Upper lobe of left lung (tissue), 6 donors: Measurements from ENCODE around the gene SKOR1. TPM values are rescaled to one million over a fixed set of nuclear protein-coding genes. Genes with fewer than 3 reads are reported as not detected.

Experiments
- ATAC-seq, 2 donors: fragments of 200-7000 bp; cut with Tn5 transposase; one replicate each; pipeline ENCODE4 v1.9.1; 2022; ENCODE audit warnings: mild to moderate bottlenecking in 2 of 2, moderate library complexity in 2 of 2; ENCODE audit not compliant: low FRiP score in 2 of 2
- DNase-seq, 2 donors: peaks; one replicate each; pipeline ENCODE4 v3.0.0-alpha.2; 2019 to 2020
- H3K27ac ChIP-seq, 4 donors: fragments of 200-600 bp; sonication (generic); one replicate each; pipeline ENCODE4 v1.5.1; 2016 to 2019
- H3K27me3 ChIP-seq, 4 donors: fragments of 200-600 bp; sonication (generic); one replicate each; pipeline ENCODE4 v1.5.1; 2017 to 2019
- H3K36me3 ChIP-seq, 4 donors: fragments of 200-600 bp; sonication (generic); one replicate each; pipeline ENCODE4 v1.5.1; 2016 to 2019
- H3K4me1 ChIP-seq, 4 donors: fragments of 200-600 bp; sonication (generic); one replicate each; pipeline ENCODE4 v1.5.1; 2018 to 2019
- H3K4me3 ChIP-seq, 4 donors: fragments of 200-600 bp; sonication (generic); one replicate each; pipeline ENCODE4 v1.5.1; 2017 to 2019; ENCODE audit warnings: mild to moderate bottlenecking in 2 of 4, moderate library complexity in 1 of 4
- H3K9me3 ChIP-seq, 4 donors: fragments of 200-600 bp; sonication (generic); one replicate each; pipeline ENCODE4 v1.5.1; 2018 to 2019
- CTCF ChIP-seq, 6 experiments: fragments of 450-650 bp in 4 of 6; fragments of 200-600 bp in 2 of 6; sonication (generic) in 2 of 6; IDR thresholded peaks; one replicate each; pipeline ENCODE4 v1.5.1; 2016 to 2019; ENCODE audit warnings: antibody characterized with exemption in 6 of 6
- EP300 ChIP-seq, 4 donors: sonication (generic); formaldehyde crosslinking; IDR thresholded peaks; one replicate each; pipeline ENCODE4 v1.5.1; 2017; ENCODE audit warnings: antibody characterized with exemption in 4 of 4, control low read depth in 2 of 4
- POLR2A ChIP-seq, 4 donors: fragments of 450-650 bp; IDR thresholded peaks; one replicate each; pipeline ENCODE4 v1.5.1; 2016 to 2017; ENCODE audit warnings: antibody characterized with exemption in 4 of 4, mild to moderate bottlenecking in 2 of 4
- POLR2AphosphoS5 ChIP-seq, 2 donors: sonication (generic); formaldehyde crosslinking; IDR thresholded peaks; one replicate each; pipeline ENCODE4 v1.5.1; 2017; ENCODE audit warnings: antibody characterized with exemption in 2 of 2
- WGBS, 2 donors: methylation state at CpG; one replicate each; pipeline ENCODE4 v1.1.5; 2017 to 2018; 5-methylcytosine and 5-hydroxymethylcytosine counted together
- total RNA-seq, 6 donors: library from RNA; depleted of rRNA in 4 of 6; stranded (reverse); fragments of >200 nt in 4 of 6; gene quantifications; one replicate each; pipeline versions ENCODE4 v1.1.0 to v1.2.1, GENCODE V29; 2016 to 2021
- donor health status: DM: no; HTN: no; CAD: no; lungs with moderate emphysema.
- donor health status: DM: no; HTN: yes; CAD: no; lungs with severe emphysema.

Gene SKOR1
- total RNA-seq, 6 donors from 2014 or later: 0.44 to 4.2 (median 0.63) TPM

GRCh38 chr15:67849538-67849937 is 24.2 kb downstream of the SKOR1 start:
- H3K9me3 ChIP-seq: no peaks in the 10 kb centered on the region
- H3K27me3 ChIP-seq: no peaks in the 10 kb centered on the region
- WGBS, 2 donors: 100% methylated on average over 1 of the region's 1 CpG
- H3K36me3 ChIP-seq: no peaks in the 10 kb centered on the region
- no peak overlapping the region for H3K27ac ChIP-seq
- DNase-seq (no peak), ATAC-seq (no peak)
- peaks cover 0 to 8% (median 0%) of the 10 kb centered on the region in 4 donors for H3K4me1 ChIP-seq
- TF ChIP-seq POLR2AphosphoS5 (IDR thresholded peaks at IDR 0.05): no peak
- no peak for TF ChIP-seq CTCF (IDR thresholded peaks at IDR 0.05)
- no peak for TF ChIP-seq POLR2A (IDR thresholded peaks at IDR 0.05)
- TF ChIP-seq EP300 (IDR thresholded peaks at IDR 0.05): no peak
- no peak overlapping the region for H3K4me3 ChIP-seq

GRCh38 chr15:67850336-67850735 is 25.0 kb downstream of the SKOR1 start:
- DNase-seq (no peak), ATAC-seq (no peak)
- Histone ChIP-seq H3K27me3 (no peaks in the 10 kb centered on the region), H3K4me1 (peaks cover 0 to 8% (median 0%) of the 10 kb centered on the region in 4 donors), H3K27ac (no peak overlapping the region), H3K4me3 (no peak overlapping the region), H3K36me3 (no peaks in the 10 kb centered on the region), H3K9me3 (no peaks in the 10 kb centered on the region)
- 41 to 43% methylated on average over 7 of the region's 7 CpGs for WGBS, 2 donors
- TF ChIP-seq POLR2AphosphoS5 (IDR thresholded peaks at IDR 0.05) (no peak), EP300 (IDR thresholded peaks at IDR 0.05) (no peak), CTCF (IDR thresholded peaks at IDR 0.05) (no peak), POLR2A (IDR thresholded peaks at IDR 0.05) (no peak)

GRCh38 chr15:67850994-67851571 is 25.8 kb downstream of the SKOR1 start:
- 49 to 74% methylated on average over 3 to 4 of the region's 4 CpGs for WGBS, 2 donors
- ATAC-seq (peak; percentile 74), DNase-seq (peak in 1 of 2 donors; percentile 77)
- Histone ChIP-seq H3K27me3 (no peaks in the 10 kb centered on the region), H3K4me1 (peaks cover 0 to 8% (median 0%) of the 10 kb centered on the region in 4 donors), H3K36me3 (no peaks in the 10 kb centered on the region), H3K27ac (peak overlapping the region in 3 of 4 donors; percentile 12 to 34 (median 16)), H3K4me3 (no peak overlapping the region), H3K9me3 (no peaks in the 10 kb centered on the region)
- TF ChIP-seq POLR2AphosphoS5 (IDR thresholded peaks at IDR 0.05): peak in 1 of 2 donors; percentile 10
- TF ChIP-seq CTCF (IDR thresholded peaks at IDR 0.05): no peak

GRCh38 chr15:67852418-67852817 is 27.1 kb downstream of the SKOR1 start:
- Histone ChIP-seq H3K27ac (no peak overlapping the region), H3K27me3 (no peaks in the 10 kb centered on the region), H3K4me1 (peaks cover 0 to 8% (median 0%) of the 10 kb centered on the region in 4 donors), H3K9me3 (no peaks in the 10 kb centered on the region), H3K4me3 (no peak overlapping the region), H3K36me3 (no peaks in the 10 kb centered on the region)
- DNase-seq: no peak
- ATAC-seq: no peak
- TF ChIP-seq EP300 (IDR thresholded peaks at IDR 0.05) (no peak), POLR2AphosphoS5 (IDR thresholded peaks at IDR 0.05) (no peak), POLR2A (IDR thresholded peaks at IDR 0.05) (no peak), CTCF (IDR thresholded peaks at IDR 0.05) (no peak)
- 74 to 75% methylated on average over 3 of the region's 3 CpGs for WGBS, 2 donors

GRCh38 chr15:67853454-67853853 is 28.1 kb downstream of the SKOR1 start:
- TF ChIP-seq POLR2AphosphoS5 (IDR thresholded peaks at IDR 0.05) (no peak), EP300 (IDR thresholded peaks at IDR 0.05) (no peak), POLR2A (IDR thresholded peaks at IDR 0.05) (no peak), CTCF (IDR thresholded peaks at IDR 0.05) (no peak)
- Histone ChIP-seq H3K4me1 (peaks cover 0 to 8% (median 0%) of the 10 kb centered on the region in 4 donors), H3K9me3 (no peaks in the 10 kb centered on the region), H3K36me3 (no peaks in the 10 kb centered on the region), H3K4me3 (no peak overlapping the region), H3K27ac (no peak overlapping the region), H3K27me3 (no peaks in the 10 kb centered on the region)
- ATAC-seq (no peak), DNase-seq (no peak)
- 87 to 89% methylated on average over 3 of the region's 3 CpGs for WGBS, 2 donors
